HFFc6 (cell line): Measurements from ENCODE around the gene ARIH2. TPM values are rescaled to one million over a fixed set of nuclear protein-coding genes. Genes with fewer than 3 reads are reported as not detected.
A peak's percentile ranks its signal among the peaks of the same experiment; 100 is the strongest.

Experiments used
- DNase-seq: peaks from one replicate; pipeline ENCODE4 v3.0.0-alpha.2; 2018
- H3K27ac Mint-ChIP-seq: 2 replicates; pipeline ENCODE4 v1.8.0; 2020; ENCODE audit warnings: mild to moderate bottlenecking, mixed read lengths
- H3K27me3 Mint-ChIP-seq: 2 replicates; pipeline ENCODE4 v1.8.0; 2021; ENCODE audit warnings: mild to moderate bottlenecking, moderate library complexity, mixed read lengths; ENCODE audit not compliant: insufficient read depth
- H3K36me3 Mint-ChIP-seq: 2 replicates; pipeline ENCODE4 v1.8.0; 2021; ENCODE audit warnings: low read depth, mixed read lengths
- H3K4me1 Mint-ChIP-seq: 2 replicates; pipeline ENCODE4 v1.8.0; 2020; ENCODE audit warnings: low read depth, mixed read lengths
- H3K4me3 Mint-ChIP-seq: 2 replicates; pipeline ENCODE4 v1.8.0; 2020; ENCODE audit warnings: mild to moderate bottlenecking, moderate library complexity, mixed read lengths
- H3K9me3 Mint-ChIP-seq: 2 replicates; pipeline ENCODE4 v1.8.0; 2020; ENCODE audit warnings: mild to moderate bottlenecking, mixed read lengths
- total RNA-seq, 6 experiments: library from RNA; stranded (reverse); fragmentation: NEBNext Ultra II Directional; extraction: Animal tissue kit (Norgen Biotek cat#: 25700); gene quantifications; 2 replicates in 1 of 6; 3 replicates in 5 of 6; pipeline ENCODE4 v1.2.3, GENCODE V29; 2021
- TF ChIP-seq, protein P1 (sequence below): fragments of 200-600 bp; sonication (generic); IDR thresholded peaks from 2 replicates; pipeline ENCODE4 v1.5.0; 2021; ENCODE audit warnings: antibody characterized with exemption, mild to moderate bottlenecking

ARIH2 gene
- total RNA-seq, 6 experiments from 2014 or later, result 60.0 to 71.6 (median 68.3) TPM

DNA sequence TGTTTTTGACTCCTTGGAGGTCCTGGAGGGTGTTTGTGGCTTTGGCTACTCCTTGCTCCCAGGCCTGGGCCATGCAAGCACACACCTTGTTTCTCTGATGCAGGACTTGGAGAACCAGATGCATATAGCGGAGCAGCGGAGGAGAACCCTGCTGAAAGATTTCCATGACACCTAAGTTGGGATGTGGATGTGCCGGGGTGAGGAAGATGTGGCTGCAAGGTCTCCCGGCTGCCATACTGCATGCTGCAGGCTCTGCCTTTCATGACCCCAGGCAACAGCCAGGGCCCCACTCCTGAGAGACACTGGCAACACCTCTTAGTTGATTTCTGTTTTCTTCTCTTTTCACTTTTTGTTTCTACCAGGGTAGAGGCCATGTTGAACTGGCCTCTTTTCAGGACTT, 64.5 kb downstream of the ARIH2 start:
- no peak overlapping the region for H3K27ac Mint-ChIP-seq
- H3K36me3 Mint-ChIP-seq, result no peaks in the 10 kb centered on the region
- no peak for DNase-seq
- H3K4me1 Mint-ChIP-seq, result peaks cover 14% of the 10 kb centered on the region
- TF ChIP-seq, protein P1, sequence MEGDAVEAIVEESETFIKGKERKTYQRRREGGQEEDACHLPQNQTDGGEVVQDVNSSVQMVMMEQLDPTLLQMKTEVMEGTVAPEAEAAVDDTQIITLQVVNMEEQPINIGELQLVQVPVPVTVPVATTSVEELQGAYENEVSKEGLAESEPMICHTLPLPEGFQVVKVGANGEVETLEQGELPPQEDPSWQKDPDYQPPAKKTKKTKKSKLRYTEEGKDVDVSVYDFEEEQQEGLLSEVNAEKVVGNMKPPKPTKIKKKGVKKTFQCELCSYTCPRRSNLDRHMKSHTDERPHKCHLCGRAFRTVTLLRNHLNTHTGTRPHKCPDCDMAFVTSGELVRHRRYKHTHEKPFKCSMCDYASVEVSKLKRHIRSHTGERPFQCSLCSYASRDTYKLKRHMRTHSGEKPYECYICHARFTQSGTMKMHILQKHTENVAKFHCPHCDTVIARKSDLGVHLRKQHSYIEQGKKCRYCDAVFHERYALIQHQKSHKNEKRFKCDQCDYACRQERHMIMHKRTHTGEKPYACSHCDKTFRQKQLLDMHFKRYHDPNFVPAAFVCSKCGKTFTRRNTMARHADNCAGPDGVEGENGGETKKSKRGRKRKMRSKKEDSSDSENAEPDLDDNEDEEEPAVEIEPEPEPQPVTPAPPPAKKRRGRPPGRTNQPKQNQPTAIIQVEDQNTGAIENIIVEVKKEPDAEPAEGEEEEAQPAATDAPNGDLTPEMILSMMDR, result no peak
- no peaks in the 10 kb centered on the region for H3K9me3 Mint-ChIP-seq
- no peak overlapping the region for H3K4me3 Mint-ChIP-seq
- peaks cover 5% of the 10 kb centered on the region for H3K27me3 Mint-ChIP-seq

DNA sequence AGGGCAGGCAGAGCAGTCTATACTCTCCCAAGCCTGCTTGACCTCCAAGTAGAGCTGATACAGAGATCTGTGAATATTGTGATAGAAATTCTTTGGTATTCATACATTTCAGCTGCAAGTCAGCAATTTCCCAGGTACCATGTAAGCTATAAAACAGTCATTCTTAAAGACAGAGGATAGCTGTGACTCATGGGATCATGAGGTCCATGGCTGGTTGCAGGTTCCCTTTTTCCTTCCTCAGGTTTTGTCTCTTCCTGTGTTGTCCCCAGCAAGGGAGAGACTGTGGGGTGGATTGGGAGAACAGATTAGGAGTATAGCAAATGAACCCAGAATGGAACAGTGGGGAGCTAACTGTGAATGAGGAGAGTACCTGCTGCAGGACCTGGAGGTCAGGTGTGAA, 66.0 kb downstream of the ARIH2 start:
- Mint-ChIP-seq H3K4me3 (no peak overlapping the region), H3K4me1 (peaks cover 25% of the 10 kb centered on the region), H3K9me3 (no peaks in the 10 kb centered on the region), H3K36me3 (no peaks in the 10 kb centered on the region), H3K27ac (peak overlapping the region; percentile 53; the same call in 1 of the 2 replicates), H3K27me3 (peaks cover 9% of the 10 kb centered on the region)
- TF ChIP-seq, protein P1, result no peak
- DNase-seq, result no peak

DNA sequence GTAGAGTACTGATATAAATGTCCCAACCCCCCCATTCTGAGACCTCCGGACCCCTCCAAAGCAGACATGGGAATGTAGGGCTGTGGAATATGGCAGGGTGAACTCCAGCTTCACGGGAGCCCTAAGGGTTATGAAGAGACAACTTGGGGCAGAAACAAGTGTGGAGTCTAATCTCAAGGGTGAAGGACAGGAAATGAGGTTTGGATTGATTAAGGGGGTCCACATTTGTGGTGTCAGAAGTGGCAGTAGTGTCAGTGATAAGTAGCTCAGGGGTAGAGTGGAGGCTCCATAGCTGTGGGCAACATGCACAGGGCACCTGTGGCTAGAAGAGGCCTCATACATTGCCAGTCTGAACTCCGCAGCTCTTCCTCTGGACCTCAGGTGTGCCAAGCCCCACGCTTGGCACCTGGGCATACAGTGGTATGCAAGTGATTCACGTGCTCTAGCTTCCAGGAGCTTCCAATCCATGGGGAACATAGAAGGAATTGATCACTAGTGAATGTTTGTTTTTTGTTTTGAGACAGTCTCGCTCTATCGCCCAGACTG, 67.3 kb downstream of the ARIH2 start:
- Mint-ChIP-seq H3K36me3 (no peaks in the 10 kb centered on the region), H3K27ac (no peak overlapping the region), H3K4me1 (peaks cover 26% of the 10 kb centered on the region), H3K27me3 (peaks cover 9% of the 10 kb centered on the region), H3K4me3 (no peak overlapping the region), H3K9me3 (no peaks in the 10 kb centered on the region)
- TF ChIP-seq, protein P1, result no peak
- DNase-seq, result no peak

DNA sequence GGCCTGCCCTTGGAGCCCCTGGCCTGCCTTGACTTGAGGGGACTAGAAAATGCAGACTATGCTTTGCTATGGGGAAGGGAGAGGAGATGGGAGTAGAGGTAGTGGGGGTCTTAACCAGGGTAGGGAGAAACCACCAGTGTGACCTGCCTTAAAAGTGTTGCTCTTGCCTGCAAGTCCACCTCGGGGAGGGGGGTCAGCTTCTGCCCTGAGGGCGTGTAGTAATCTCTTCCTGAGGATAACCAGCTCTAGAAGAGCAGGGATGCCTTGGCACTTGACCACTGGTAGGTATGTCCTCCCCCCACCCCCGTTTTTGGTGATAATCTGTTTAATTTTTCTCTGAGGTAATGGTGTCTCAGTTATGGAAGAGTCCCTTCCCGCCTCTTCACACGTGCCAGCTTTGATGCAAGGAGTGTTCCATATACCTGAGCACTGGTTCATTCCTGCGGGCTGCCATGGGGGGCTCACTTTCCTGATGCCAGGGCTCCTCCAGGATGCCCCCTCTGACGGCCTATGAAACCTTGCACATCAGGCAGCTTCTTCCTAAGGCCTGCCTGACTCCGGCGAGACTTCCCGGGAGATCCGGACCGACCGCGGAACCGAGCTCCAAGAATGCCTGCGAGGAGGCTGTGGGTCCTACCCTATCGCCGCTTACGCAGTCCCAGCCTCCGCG, 70.6 kb downstream of the ARIH2 start:
- TF ChIP-seq, protein P1, result no peak
- peaks cover 5% of the 10 kb centered on the region; the same call in 1 of the 2 replicates for H3K36me3 Mint-ChIP-seq
- peak overlapping the region; percentile 99 for H3K27ac Mint-ChIP-seq
- DNase-seq, result no peak
- H3K4me3 Mint-ChIP-seq, result peak overlapping the region; percentile 95
- H3K4me1 Mint-ChIP-seq, result peaks cover 49% of the 10 kb centered on the region
- no peaks in the 10 kb centered on the region for H3K9me3 Mint-ChIP-seq
- H3K27me3 Mint-ChIP-seq, result peaks cover 9% of the 10 kb centered on the region

DNA sequence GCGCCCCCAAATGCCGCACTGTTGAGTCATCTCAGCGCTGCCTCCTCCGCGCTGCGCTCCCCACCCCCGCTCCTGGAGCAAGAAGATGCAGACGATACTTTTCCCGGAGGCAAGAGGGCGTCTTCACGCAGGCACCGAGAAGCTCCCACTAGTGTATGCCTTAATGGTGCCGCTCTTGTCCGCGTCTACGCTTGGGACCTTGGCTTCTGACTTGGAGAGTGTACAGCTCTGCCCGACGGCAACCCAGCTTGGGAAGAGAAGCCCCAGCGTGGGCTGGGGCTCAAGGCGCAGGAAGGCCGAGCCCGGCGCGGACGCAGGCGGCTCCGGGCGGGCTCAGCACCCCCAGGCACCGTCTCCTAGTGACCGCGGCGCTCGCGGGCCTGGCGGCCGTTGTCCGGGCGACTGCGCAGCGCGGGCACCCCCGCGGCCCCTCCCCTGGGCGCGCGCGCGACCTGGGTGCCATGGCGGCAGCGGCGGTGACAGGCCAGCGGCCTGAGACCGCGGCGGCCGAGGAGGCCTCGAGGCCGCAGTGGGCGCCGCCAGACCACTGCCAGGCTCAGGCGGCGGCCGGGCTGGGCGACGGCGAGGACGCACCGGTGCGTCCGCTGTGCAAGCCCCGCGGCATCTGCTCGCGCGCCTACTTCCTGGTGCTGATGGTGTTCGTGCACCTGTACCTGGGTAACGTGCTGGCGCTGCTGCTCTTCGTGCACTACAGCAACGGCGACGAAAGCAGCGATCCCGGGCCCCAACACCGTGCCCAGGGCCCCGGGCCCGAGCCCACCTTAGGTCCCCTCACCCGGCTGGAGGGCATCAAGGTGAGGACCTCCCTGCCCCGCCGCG, 71.4 kb downstream of the ARIH2 start, which contains the start of gene P4HTM:
P4HTM (plus strand) TSS at position 446 of the 840 bp plus-strand sequence; CDS start at position 462, 16 bp downstream.
- H3K4me1 Mint-ChIP-seq, result peaks cover 44% of the 10 kb centered on the region
- H3K27me3 Mint-ChIP-seq, result peaks cover 9% of the 10 kb centered on the region
- peak within 1 kb of the TSS; percentile 99 for H3K27ac Mint-ChIP-seq
- TF ChIP-seq, protein P1, result peak; percentile 67
- peaks cover 8% of the 10 kb centered on the region for H3K36me3 Mint-ChIP-seq
- peak; percentile 93 for DNase-seq
- H3K9me3 Mint-ChIP-seq, result no peaks in the 10 kb centered on the region
- peak within 1 kb of the TSS; percentile 95 for H3K4me3 Mint-ChIP-seq
